ENCODE results near the gene PRKG1.
"Not testable (repeated sequence)": the region's sequence is repeated elsewhere in the genome, so short reads cannot be mapped to it uniquely, and the experiment has no call there.

The PRKG1 gene

DNA sequence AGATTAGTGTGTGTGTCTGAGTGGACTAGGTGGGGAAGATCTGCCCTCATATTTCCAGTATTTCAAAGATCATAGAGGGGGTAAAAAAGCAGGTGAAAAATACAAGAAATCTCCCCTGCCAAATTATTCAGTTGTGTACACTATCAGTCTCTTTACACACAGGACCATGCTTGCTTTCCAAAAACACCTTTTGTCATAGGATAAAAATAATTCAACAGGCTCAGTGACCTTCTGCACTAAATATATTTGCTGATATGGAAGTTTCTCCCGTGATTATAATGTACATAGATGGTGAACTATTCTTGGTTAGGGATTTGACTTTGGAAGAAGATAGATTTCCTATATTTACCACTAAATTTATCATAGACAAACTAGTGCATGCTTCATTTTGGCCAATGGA is 649.8 kb downstream of the PRKG1 start:
- no peak for DNase-seq

DNA sequence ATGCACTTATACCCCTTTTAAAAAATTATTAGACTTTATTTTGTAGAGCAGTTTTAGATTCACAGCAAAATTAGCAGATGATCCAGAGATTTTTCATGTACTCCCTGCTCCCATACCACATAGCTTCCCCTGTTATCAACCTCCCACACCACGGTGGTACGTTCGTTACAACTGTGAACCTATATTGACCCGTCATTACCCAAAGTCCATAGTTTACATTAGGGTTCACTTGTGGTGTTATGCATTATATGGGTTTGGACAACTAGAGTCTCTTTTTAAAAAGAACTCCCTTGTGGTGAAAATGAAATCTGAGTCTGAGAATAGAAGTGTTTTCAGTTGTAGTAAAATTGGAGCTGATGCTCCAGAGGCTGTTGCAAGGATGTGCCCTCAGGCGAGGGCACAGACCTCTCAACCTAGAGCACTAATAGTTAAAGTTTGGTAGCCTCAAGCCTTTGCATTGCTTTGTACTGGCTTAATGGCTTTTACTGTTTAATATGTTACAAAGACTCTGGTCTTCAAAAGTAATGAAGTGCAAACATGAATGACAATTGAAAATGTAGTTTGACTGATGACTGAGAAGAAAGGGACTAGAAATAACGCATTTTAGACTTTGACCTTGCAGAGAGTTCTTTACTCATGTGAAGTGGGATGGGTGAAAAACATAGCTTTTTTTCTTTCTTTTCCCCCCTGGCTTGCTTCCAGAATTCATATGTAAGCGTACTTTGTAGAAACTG is 655.7 kb downstream of the PRKG1 start:
- DNase-seq, result no peak

GRCh38 chr10:51733057-51733456 is 658.8 kb downstream of the PRKG1 start:
- DNase-seq, result no peak

GRCh38 chr10:51743146-51743545 is 668.9 kb downstream of the PRKG1 start:
- no peak for DNase-seq

DNA sequence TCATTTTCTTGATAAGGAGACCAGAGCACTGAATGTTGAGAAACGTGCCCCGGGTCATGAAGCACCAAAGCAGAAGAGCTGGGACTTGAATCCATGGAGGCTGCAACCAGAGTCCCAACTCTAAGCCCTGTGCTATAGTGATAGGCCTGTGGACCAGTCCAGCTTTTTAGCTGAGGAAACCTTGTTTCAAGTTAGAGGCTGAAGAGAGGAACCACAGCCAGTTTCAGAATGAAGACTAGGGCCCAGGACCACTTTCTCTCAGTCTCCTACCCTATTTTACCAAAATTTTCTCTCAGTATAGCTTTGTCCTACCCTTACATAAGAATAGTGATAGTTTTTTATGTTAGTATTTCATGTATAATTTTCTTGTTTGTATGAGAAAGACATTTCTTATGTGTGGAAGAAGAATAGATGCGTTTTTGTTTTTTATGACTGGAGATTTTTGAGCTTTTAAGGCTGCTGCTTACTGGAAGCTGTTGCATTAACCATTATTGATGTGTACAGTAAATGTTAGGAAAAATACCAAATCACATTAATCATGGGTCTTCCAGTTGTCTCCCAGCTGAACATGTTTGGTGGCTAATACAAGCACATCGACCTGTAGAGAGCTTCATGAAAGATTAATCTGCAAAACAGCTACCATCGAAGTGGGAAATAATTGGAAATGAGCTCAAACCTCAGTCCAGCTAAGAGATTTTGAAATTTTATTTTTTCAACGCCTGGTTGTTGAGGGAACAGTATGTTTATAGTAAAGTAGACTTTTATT is 670.1 kb downstream of the PRKG1 start:
- no peak for DNase-seq

GRCh38 chr10:51745397-51745796 is 671.1 kb downstream of the PRKG1 start:
- DNase-seq, result no peak

- no peak for DNase-seq
These were observed 672.9 kb downstream of the PRKG1 start for GRCh38 chr10:51747216-51747615.

- no peak for DNase-seq
These were observed 674.7 kb downstream of the PRKG1 start for GRCh38 chr10:51748959-51749358.

- no peak for DNase-seq
These were observed 684.1 kb downstream of the PRKG1 start for GRCh38 chr10:51758366-51758765.

DNA sequence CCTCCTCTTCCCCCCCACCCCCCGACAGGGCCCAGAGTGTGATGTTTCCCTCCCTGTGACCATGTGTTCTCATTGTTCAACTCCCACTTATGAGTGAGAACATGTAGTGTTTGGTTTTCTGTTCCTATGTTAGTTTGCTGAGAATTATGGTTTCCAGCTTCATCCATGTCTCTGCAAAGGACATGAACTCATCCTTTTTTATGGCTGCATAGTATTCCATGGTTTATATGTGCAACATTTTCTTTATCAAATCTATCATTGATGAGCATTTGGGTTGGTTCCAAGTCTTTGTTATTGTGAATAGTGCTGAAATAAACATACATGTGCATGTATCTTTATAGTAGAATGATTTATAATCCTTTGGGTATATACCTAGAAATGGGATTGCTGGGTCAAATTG is 684.6 kb downstream of the PRKG1 start:
- DNase-seq, result not testable (repeated sequence)

GRCh38 chr10:51759896-51760534 is 685.7 kb downstream of the PRKG1 start:
- no peak for DNase-seq

- no peak for DNase-seq
These were observed 686.8 kb downstream of the PRKG1 start for GRCh38 chr10:51760864-51761640.

GRCh38 chr10:51763746-51764145 is 689.5 kb downstream of the PRKG1 start:
- no peak for DNase-seq

GRCh38 chr10:51765284-51765971 is 691.1 kb downstream of the PRKG1 start:
- no peak for DNase-seq

- DNase-seq, result no peak
These were observed 692.3 kb downstream of the PRKG1 start for GRCh38 chr10:51766423-51767102.

- DNase-seq, result no peak
These were observed 692.9 kb downstream of the PRKG1 start for GRCh38 chr10:51767103-51767763.

DNA sequence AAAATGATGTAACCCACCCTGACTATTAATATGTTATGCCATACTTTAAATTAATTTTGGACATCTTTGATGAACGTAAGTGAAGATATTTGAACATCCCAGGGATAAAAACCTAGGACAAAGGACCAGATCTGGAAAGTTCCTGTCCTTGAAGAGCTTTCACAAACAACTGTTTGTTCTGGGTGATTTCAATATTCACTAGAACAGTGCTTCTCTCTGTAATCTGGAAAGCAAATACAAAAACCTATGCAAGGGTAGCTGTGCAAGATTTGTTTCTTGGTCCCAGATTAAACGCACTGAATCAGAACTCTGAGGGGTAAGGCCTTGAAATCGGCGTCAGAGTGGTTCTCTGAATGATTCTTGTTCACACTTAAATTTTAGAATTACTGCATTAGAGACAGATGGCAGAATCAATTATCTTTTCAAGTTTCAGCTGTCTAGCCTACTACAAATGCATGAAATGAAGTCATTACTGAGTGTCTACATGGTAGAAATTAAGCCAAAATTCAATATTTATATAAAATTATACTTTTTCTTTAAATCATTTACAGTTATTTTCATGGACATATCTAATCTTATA is 694.7 kb downstream of the PRKG1 start:
- no peak for DNase-seq

- DNase-seq, result no peak
These were observed 696.4 kb downstream of the PRKG1 start for GRCh38 chr10:51770709-51771108.

DNA sequence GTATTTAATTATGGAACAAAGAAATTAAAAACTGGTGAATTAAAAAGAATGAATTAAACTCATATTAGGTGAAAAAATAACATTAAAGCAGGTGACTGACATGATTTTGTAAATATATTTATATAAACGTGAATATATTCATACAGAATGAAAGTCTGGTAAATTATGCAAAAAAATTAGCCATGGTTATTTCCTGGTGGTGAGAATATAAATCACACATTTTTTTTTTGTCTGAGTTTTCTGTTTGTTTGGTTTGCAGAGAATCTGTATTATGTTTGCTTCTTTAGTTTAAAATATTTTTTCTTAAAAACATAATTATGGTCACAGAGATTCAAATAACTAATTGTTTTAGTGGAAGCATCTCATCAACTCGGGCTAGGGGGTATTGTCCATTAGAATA is 698.1 kb downstream of the PRKG1 start:
- DNase-seq, result no peak

DNA sequence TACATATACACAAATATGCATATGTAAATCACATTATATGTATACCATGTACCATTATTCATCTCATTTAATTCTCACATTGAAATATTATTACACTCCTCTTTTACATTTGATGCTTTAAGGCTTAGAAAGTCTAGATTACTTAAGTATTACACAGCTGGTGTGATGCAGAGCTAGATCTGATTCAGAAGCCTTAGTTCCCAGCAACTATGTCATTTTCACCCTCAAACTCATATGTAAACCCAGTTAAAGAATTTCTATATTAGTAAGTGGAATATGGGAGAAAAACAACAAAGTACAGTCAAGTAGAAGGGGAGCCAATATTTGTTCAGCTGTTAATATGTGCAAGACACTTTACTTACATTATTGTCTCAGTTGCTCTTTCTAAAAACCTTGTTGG is 699.4 kb downstream of the PRKG1 start:
- no peak for DNase-seq

- no peak for DNase-seq
These were observed 709.7 kb downstream of the PRKG1 start for GRCh38 chr10:51783941-51784340.
